Sigmoid colon (tissue), 7 donors: ENCODE measurements around the gene GMPPA. TPM values are rescaled to one million over a fixed set of nuclear protein-coding genes. Genes with fewer than 3 reads are reported as not detected.

ENCODE experiments used
- DNase-seq: peaks from one replicate; pipeline ENCODE4 v3.0.0-alpha.2; 2019
- H3K27ac ChIP-seq, 4 donors: fragments of 200-600 bp; sonication (generic); one replicate each; pipeline ENCODE4 v1.5.1; 2016 to 2019; ENCODE audit warnings: mild to moderate bottlenecking in 1 of 4
- H3K27me3 ChIP-seq, 3 donors: fragments of 200-600 bp; sonication (generic); one replicate each; pipeline ENCODE4 v1.5.1; 2019; ENCODE audit warnings: mild to moderate bottlenecking in 1 of 3
- H3K36me3 ChIP-seq, 4 donors: fragments of 200-600 bp; sonication (generic); one replicate each; pipeline ENCODE4 v1.5.1; 2016 to 2019
- H3K4me1 ChIP-seq, 4 donors: fragments of 200-600 bp; sonication (generic); one replicate each; pipeline ENCODE4 v1.5.1; 2017 to 2019
- H3K4me3 ChIP-seq, 4 donors: fragments of 200-600 bp; sonication (generic); one replicate each; pipeline ENCODE4 v1.5.1; 2017 to 2019; ENCODE audit warnings: mild to moderate bottlenecking in 2 of 4, moderate library complexity in 1 of 4
- H3K9me3 ChIP-seq, 4 donors: fragments of 200-600 bp in 3 of 4; sonication (generic) in 3 of 4; one replicate each; pipeline versions ENCODE4 v1.5.1 to v1.6.1; 2013 to 2019
- CTCF ChIP-seq, 4 experiments: fragments of 450-650 bp in 3 of 4; fragments of 200-600 bp in 1 of 4; IDR thresholded peaks; one replicate each; pipeline ENCODE4 v1.5.1; 2016 to 2019; ENCODE audit warnings: antibody characterized with exemption in 4 of 4, mild to moderate bottlenecking in 3 of 4, moderate library complexity in 2 of 4
- EP300 ChIP-seq, 4 donors: sonication (generic); formaldehyde crosslinking; IDR thresholded peaks; one replicate each; pipeline ENCODE4 v1.6.1; 2017; ENCODE audit warnings: antibody characterized with exemption in 4 of 4
- POLR2A ChIP-seq, 2 donors: fragments of 450-650 bp; IDR thresholded peaks; one replicate each; pipeline ENCODE4 v1.6.1; 2016; ENCODE audit warnings: antibody characterized with exemption in 2 of 2, mild to moderate bottlenecking in 2 of 2, moderate library complexity in 2 of 2
- POLR2AphosphoS5 ChIP-seq, 4 donors: sonication (generic); formaldehyde crosslinking; IDR thresholded peaks; one replicate each; pipeline ENCODE4 v1.6.1; 2017; ENCODE audit warnings: antibody characterized with exemption in 4 of 4
- WGBS, 2 donors: extraction: QIAGEN DNeasy Blood & Tissue Kit; methylation state at CpG; one replicate each; pipeline ENCODE4 v1.1.7; 2013; 5-methylcytosine and 5-hydroxymethylcytosine counted together
- intact Hi-C: fragments of 100-400 bp; cut with DNase I; formaldehyde crosslinking; loops from one replicate; pipeline ENCODE4 v1.15.1; 2023
- polyA plus RNA-seq, 3 donors: library from polyadenylated mRNA; stranded (reverse); fragments of 200-250 nt; gene quantifications; one replicate each; pipeline ENCODE4 v1.2.3, GENCODE V29; 2013
- total RNA-seq, 4 donors: library from RNA; depleted of rRNA; stranded (reverse); fragments of >200 nt; gene quantifications; one replicate each; pipeline ENCODE4 v1.1.0, GENCODE V29; 2016
- donor health status: healthy with polysubstance abuse.
- donor health status: Bipolar disorder and iron deficiency.
- donor health status: healthy.

The GMPPA gene
- total and polyA plus RNA-seq, 7 donors = 13.9 to 52.8 (median 24.7) TPM

GRCh38 chr2:219545295-219545942 is 46.7 kb downstream of the GMPPA start:
- Histone ChIP-seq H3K27me3 (no peaks in the 10 kb centered on the region), H3K4me3 (no peak overlapping the region), H3K4me1 (peaks cover 0 to 31% (median 25%) of the 10 kb centered on the region in 4 donors), H3K36me3 (peaks cover 0 to 12% (median 2%) of the 10 kb centered on the region in 4 donors), H3K27ac (no peak overlapping the region), H3K9me3 (no peaks in the 10 kb centered on the region)
- WGBS, 2 donors = 77 to 90% methylated on average over 3 of the region's 3 CpGs
- TF ChIP-seq POLR2A (IDR thresholded peaks at IDR 0.05) = no peak
- no peak for TF ChIP-seq POLR2AphosphoS5 (IDR thresholded peaks at IDR 0.05)
- no peak for TF ChIP-seq CTCF (IDR thresholded peaks at IDR 0.05)
- no peak for TF ChIP-seq EP300 (IDR thresholded peaks at IDR 0.05)
- no peak for DNase-seq
- intact Hi-C loops = loop anchor here (2.0 to 10.0 kb wide), 2 partner anchors 53 to 251 kb away; no protein-coding TSS in a partner anchor

DNA sequence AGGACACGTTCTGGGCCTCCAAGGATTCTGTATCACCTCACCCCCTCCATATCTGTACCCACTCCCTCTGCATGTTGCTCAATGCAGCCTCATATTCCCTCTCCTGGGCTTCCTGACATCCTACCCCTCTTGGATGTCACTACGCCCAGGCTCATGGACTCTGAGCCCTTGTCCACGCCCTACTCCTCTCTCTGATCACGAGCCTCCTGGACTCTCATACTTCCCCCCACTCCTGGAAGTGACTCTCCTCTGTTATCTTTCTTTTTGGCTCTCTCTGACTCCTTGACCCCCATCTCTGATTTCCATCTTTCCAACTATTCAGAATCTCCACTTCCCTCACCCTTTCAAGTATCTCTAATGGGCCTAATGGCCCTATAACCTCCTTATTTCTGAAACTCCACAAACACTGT is 47.3 kb downstream of the GMPPA start:
- DNase-seq = no peak
- no peak for TF ChIP-seq EP300 (IDR thresholded peaks at IDR 0.05)
- TF ChIP-seq POLR2AphosphoS5 (IDR thresholded peaks at IDR 0.05) = no peak
- no peak for TF ChIP-seq CTCF (IDR thresholded peaks at IDR 0.05)
- no peak for TF ChIP-seq POLR2A (IDR thresholded peaks at IDR 0.05)
- intact Hi-C loops = loop anchor here (2.0 to 10.0 kb wide), 2 partner anchors 53 to 251 kb away; no protein-coding TSS in a partner anchor
- no peak overlapping the region for H3K27ac ChIP-seq
- H3K27me3 ChIP-seq = no peaks in the 10 kb centered on the region
- H3K4me1 ChIP-seq = peaks cover 0 to 31% (median 25%) of the 10 kb centered on the region in 4 donors
- peaks cover 0 to 6% (median under 1%) of the 10 kb centered on the region in 4 donors for H3K36me3 ChIP-seq
- no peaks in the 10 kb centered on the region for H3K9me3 ChIP-seq
- H3K4me3 ChIP-seq = no peak overlapping the region
- WGBS, 2 donors = 14 to 59% methylated on average over 4 of the region's 4 CpGs

GRCh38 chr2:219547621-219548020 is 48.9 kb downstream of the GMPPA start:
- intact Hi-C loops = loop anchor here (10.0 kb wide), 1 partner anchor 253 kb away; no protein-coding TSS in a partner anchor
- H3K27ac ChIP-seq = no peak overlapping the region
- 95 to 96% methylated on average over 26 of the region's 26 CpGs for WGBS, 2 donors
- TF ChIP-seq POLR2AphosphoS5 (IDR thresholded peaks at IDR 0.05) (no peak), CTCF (IDR thresholded peaks at IDR 0.05) (no peak), POLR2A (IDR thresholded peaks at IDR 0.05) (no peak), EP300 (IDR thresholded peaks at IDR 0.05) (no peak)
- H3K36me3 ChIP-seq = no peaks in the 10 kb centered on the region
- peaks cover 0 to 33% (median 25%) of the 10 kb centered on the region in 4 donors for H3K4me1 ChIP-seq
- H3K27me3 ChIP-seq = peaks cover 0 to 8% (median 0%) of the 10 kb centered on the region in 3 donors
- no peaks in the 10 kb centered on the region for H3K9me3 ChIP-seq
- H3K4me3 ChIP-seq = no peak overlapping the region
- no peak for DNase-seq

DNA sequence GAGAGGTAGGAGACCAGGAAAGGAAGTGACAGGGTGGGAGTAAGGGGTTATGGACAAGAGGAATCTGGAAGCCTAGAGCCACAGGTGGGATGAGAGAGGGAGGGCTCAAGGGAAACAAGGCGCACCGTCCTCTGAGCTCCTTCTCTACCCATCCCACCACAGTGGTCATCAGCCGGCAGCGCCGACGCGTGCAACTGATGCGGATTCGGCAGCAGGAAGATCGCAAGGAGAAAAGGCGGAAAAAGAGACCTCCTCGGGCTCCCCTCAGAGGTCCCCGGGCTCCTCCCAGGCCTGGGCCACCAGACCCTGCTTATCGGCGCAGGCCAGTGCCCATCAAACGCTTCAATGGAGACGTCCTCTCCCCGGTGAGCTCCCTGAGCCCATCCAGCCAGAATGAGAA is 50.3 kb downstream of the GMPPA start:
- DNase-seq = no peak
- Histone ChIP-seq H3K27ac (no peak overlapping the region), H3K4me1 (peaks cover 0 to 34% (median 29%) of the 10 kb centered on the region in 4 donors), H3K9me3 (no peaks in the 10 kb centered on the region), H3K36me3 (no peaks in the 10 kb centered on the region), H3K4me3 (no peak overlapping the region), H3K27me3 (peaks cover 0 to 13% (median 0%) of the 10 kb centered on the region in 3 donors)
- WGBS, 2 donors = 93 to 94% methylated on average over 18 of the region's 18 CpGs
- TF ChIP-seq POLR2A (IDR thresholded peaks at IDR 0.05) (no peak), POLR2AphosphoS5 (IDR thresholded peaks at IDR 0.05) (no peak), CTCF (IDR thresholded peaks at IDR 0.05) (no peak), EP300 (IDR thresholded peaks at IDR 0.05) (no peak)
- intact Hi-C loops = loop anchor here (10.0 kb wide), 1 partner anchor 254 kb away; no protein-coding TSS in a partner anchor
